ENCODE measurements around the gene UPK3A. TPM values are rescaled to one million over a fixed set of nuclear protein-coding genes. Genes with fewer than 3 reads are reported as not detected.

The UPK3A gene
- total RNA-seq, 4 donors from 2014 or later = not detected

DNA sequence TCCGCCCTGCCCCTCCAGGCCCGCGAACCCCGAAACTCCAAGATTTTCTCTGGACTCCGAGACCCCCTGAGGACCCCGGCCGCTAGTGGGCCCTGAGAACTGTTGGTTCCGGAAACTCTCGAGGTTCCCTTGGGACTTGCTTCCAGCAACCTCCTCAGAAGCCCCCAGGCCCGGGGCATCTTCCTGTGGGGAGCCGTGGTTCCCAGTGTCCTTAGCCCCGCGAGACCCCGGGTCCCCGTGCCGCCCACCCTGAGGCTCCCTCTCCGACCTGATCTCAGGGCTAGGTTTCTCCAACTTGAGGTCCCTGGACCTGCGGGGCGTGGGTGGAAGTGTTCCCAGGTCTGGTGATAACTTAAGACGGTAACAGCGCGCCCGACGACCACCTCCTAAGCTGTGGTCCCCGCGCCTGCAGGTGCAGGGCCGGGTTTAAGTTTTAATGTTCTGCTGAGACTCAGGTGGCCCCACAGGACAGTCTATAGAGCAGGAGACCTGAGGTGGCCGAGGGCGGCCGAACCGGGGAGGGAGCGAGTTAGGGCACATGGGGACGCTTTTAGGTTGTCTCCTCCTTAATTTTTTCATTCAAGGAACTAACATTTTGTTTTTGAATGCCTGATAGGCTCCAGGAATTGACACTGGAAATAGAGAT lies 25.7 kb downstream of the UPK3A start:
- WGBS, 2 donors = 0 to 3% methylated on average over 3 to 20 of the region's 33 CpGs
- no peak for DNase-seq

GRCh38 chr22:45310977-45311531 lies 26.3 kb downstream of the UPK3A start:
- peak overlapping the region in 3 of 4 donors; percentile 86 to 95 (median 89) for H3K27ac ChIP-seq
- peak overlapping the region; percentile 78 to 100 (median 87) for H3K4me3 ChIP-seq
- peaks cover 12 to 63% (median 21%) of the 10 kb centered on the region in 3 donors for H3K4me1 ChIP-seq
- no peaks in the 10 kb centered on the region for H3K9me3 ChIP-seq
- DNase-seq = no peak
- 23 to 38% methylated on average over 14 of the region's 14 CpGs for WGBS, 2 donors
- TF ChIP-seq POLR2A (IDR thresholded peaks at IDR 0.05) (no peak), CTCF (IDR thresholded peaks at IDR 0.05) (no peak)
- no peaks in the 10 kb centered on the region for H3K27me3 ChIP-seq
- intact Hi-C loops (cut with DNase I) = no loop called here
- H3K36me3 ChIP-seq = peaks cover 0 to 5% (median 0%) of the 10 kb centered on the region in 3 donors

More for the DNA sequence above, 25.7 kb downstream of the UPK3A start:
- TF ChIP-seq POLR2A (IDR thresholded peaks at IDR 0.05) (no peak), CTCF (IDR thresholded peaks at IDR 0.05) (no peak)
- H3K4me3 ChIP-seq = peak overlapping the region; percentile 78 to 100 (median 87)
- H3K36me3 ChIP-seq = no peaks in the 10 kb centered on the region
- H3K4me1 ChIP-seq = peaks cover 12 to 57% (median 21%) of the 10 kb centered on the region in 3 donors
- intact Hi-C loops (cut with DNase I) = no loop called here
- peak overlapping the region; percentile 86 to 95 (median 90) for H3K27ac ChIP-seq
- H3K27me3 ChIP-seq = no peaks in the 10 kb centered on the region
- no peaks in the 10 kb centered on the region for H3K9me3 ChIP-seq

- peaks cover 16 to 77% (median 24%) of the 10 kb centered on the region in 3 donors for H3K4me1 ChIP-seq
- TF ChIP-seq CTCF (IDR thresholded peaks at IDR 0.05) = no peak
- no peak for TF ChIP-seq POLR2A (IDR thresholded peaks at IDR 0.05)
- no peaks in the 10 kb centered on the region for H3K9me3 ChIP-seq
- no peaks in the 10 kb centered on the region for H3K27me3 ChIP-seq
- H3K36me3 ChIP-seq = peaks cover 0 to 7% (median 0%) of the 10 kb centered on the region in 3 donors
- intact Hi-C loops (cut with DNase I) = no loop called here
- no peak overlapping the region for H3K27ac ChIP-seq
- 82 to 90% methylated on average over 7 of the region's 8 CpGs for WGBS, 2 donors
- no peak for DNase-seq
- H3K4me3 ChIP-seq = no peak overlapping the region
Observed at GRCh38 chr22:45312415-45312814, 27.7 kb downstream of the UPK3A start.

DNA sequence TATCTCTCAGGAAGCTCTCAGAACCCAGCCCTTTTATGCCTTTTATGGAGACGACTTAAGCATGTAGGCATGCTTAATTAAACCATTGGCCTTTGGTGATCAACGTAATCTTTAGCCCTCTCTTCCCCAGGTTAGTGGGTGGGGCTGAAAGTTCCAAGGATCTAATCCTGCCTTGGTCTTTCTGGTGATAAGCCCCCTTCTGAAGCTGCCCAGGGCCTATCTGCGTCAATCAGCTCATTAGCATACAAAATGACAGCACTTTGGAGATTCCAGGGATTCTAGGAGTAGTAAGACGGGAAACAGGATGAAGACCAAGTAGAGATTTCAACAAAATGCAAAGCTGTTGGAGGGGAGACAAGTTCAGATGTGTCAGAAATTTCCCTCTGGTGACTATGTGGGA lies 28.1 kb downstream of the UPK3A start:
- Histone ChIP-seq H3K36me3 (peaks cover 0 to 7% (median 0%) of the 10 kb centered on the region in 3 donors), H3K27ac (no peak overlapping the region), H3K27me3 (no peaks in the 10 kb centered on the region), H3K4me1 (peaks cover 20 to 82% (median 28%) of the 10 kb centered on the region in 3 donors), H3K9me3 (no peaks in the 10 kb centered on the region), H3K4me3 (no peak overlapping the region)
- no peak for TF ChIP-seq POLR2A (IDR thresholded peaks at IDR 0.05)
- TF ChIP-seq CTCF (IDR thresholded peaks at IDR 0.05) = no peak
- intact Hi-C loops (cut with DNase I) = no loop called here
- no peak for DNase-seq
- WGBS, 2 donors = 68 to 76% methylated on average over 4 of the region's 4 CpGs

GRCh38 chr22:45314054-45314721 lies 29.4 kb downstream of the UPK3A start:
- Histone ChIP-seq H3K4me1 (peaks cover 20 to 86% (median 35%) of the 10 kb centered on the region in 3 donors), H3K9me3 (no peaks in the 10 kb centered on the region), H3K36me3 (peaks cover 0 to 7% (median 0%) of the 10 kb centered on the region in 3 donors), H3K27me3 (no peaks in the 10 kb centered on the region), H3K27ac (peak overlapping the region in 2 of 4 donors; percentile 10 to 17), H3K4me3 (no peak overlapping the region)
- no peak for TF ChIP-seq CTCF (IDR thresholded peaks at IDR 0.05)
- no peak for TF ChIP-seq POLR2A (IDR thresholded peaks at IDR 0.05)
- intact Hi-C loops (cut with DNase I) = no loop called here
- no peak for DNase-seq
- 69 to 70% methylated on average over 6 of the region's 8 CpGs for WGBS, 2 donors
